IMR-90 (cell line): ENCODE data around the gene EXT2. TPM values are rescaled to one million over a fixed set of nuclear protein-coding genes. Genes with fewer than 3 reads are reported as not detected.

Source experiments
- ATAC-seq: fragments of 200-7000 bp; cut with Tn5 transposase; 2 replicates; pipeline ENCODE4 v1.9.1; 2020; ENCODE audit warnings: low read depth, mild to moderate bottlenecking, moderate library complexity
- BruUV-seq: library from RNA; stranded (reverse); fragments of 400-500 nt; replicated peaks from 2 replicates; lab custom pipeline; 2021; lab: Mats Ljungman, UMichigan
- CTCF ChIA-PET: fragments of 300-600 bp; formaldehyde crosslinking; extraction: SDS; loops from one replicate; lab custom pipeline; 2021; ENCODE audit warnings: antibody characterized with exemption; lab: Yijun Ruan, JAX
- POLR2A ChIA-PET: fragments of 300-600 bp; sonication (Branson Sonifier 250); formaldehyde crosslinking; loops from one replicate; lab custom pipeline; 2022; ENCODE audit warnings: antibody characterized with exemption; ENCODE audit not compliant: unreplicated experiment; lab: Charles Lee
- DNase-seq: peaks from one replicate; pipeline ENCODE4 v3.0.0; 2013
- H2AFZ ChIP-seq: replicated peaks from 2 replicates; pipeline ENCODE3; 2013; ENCODE audit warnings: low read length, mild to moderate bottlenecking; ENCODE audit not compliant: poor library complexity
- H2AK5ac ChIP-seq: 2 replicates; pipeline ENCODE4 v1.6.1; 2013; ENCODE audit warnings: low read depth, low read length, inconsistent platforms
- H2AK9ac ChIP-seq: replicated peaks from 2 replicates; pipeline ENCODE3; 2013; ENCODE audit warnings: mild to moderate bottlenecking, low read depth, low read length, moderate library complexity; ENCODE audit not compliant: poor library complexity
- H2BK120ac ChIP-seq: 2 replicates; pipeline ENCODE4 v1.6.1; 2013; ENCODE audit warnings: low read depth, low read length, inconsistent platforms
- H2BK15ac ChIP-seq: 3 replicates; pipeline ENCODE4 v1.6.1; 2013; ENCODE audit warnings: low read depth, low read length, inconsistent platforms
- H2BK20ac ChIP-seq: 2 replicates; pipeline ENCODE4 v1.6.1; 2013; ENCODE audit warnings: low read depth, mild to moderate bottlenecking, inconsistent platforms, low read length, moderate library complexity
- H2BK5ac ChIP-seq: 2 replicates; pipeline ENCODE4 v1.6.1; 2013; ENCODE audit warnings: mild to moderate bottlenecking, low read depth, low read length, inconsistent platforms; ENCODE audit not compliant: poor library complexity, severe bottlenecking
- H3K14ac ChIP-seq: replicated peaks from 2 replicates; pipeline ENCODE4 v1.6.1; 2013; ENCODE audit warnings: low read depth, low read length, inconsistent platforms
- H3K18ac ChIP-seq: 2 replicates; pipeline ENCODE4 v1.6.1; 2013; ENCODE audit warnings: low read depth, low read length, control low read depth
- H3K23ac ChIP-seq: 2 replicates; pipeline ENCODE4 v1.6.1; 2013; ENCODE audit warnings: low read depth, low read length, inconsistent platforms
- H3K27ac ChIP-seq: 2 replicates; pipeline ENCODE4 v1.5.1; 2013; ENCODE audit warnings: mild to moderate bottlenecking, control low read depth, low read length; ENCODE audit not compliant: insufficient read depth
- H3K27me3 ChIP-seq: 2 replicates; pipeline ENCODE4 v1.6.1; 2013; ENCODE audit warnings: low read length; ENCODE audit not compliant: control insufficient read depth, insufficient read depth
- H3K36me3 ChIP-seq: 2 replicates; pipeline ENCODE4 v1.6.1; 2013; ENCODE audit warnings: low read length, mixed read lengths; ENCODE audit not compliant: control insufficient read depth, insufficient read depth
- H3K4ac ChIP-seq: 2 replicates; pipeline ENCODE4 v1.6.1; 2013; ENCODE audit warnings: low read depth, low read length, inconsistent platforms
- H3K4me1 ChIP-seq: 2 replicates; pipeline ENCODE4 v1.6.1; 2013; ENCODE audit warnings: low read length, mixed read lengths; ENCODE audit not compliant: control insufficient read depth, insufficient read depth
- H3K4me2 ChIP-seq: 2 replicates; pipeline ENCODE4 v1.6.1; 2013; ENCODE audit warnings: low read depth, mild to moderate bottlenecking, control low read depth, low read length, moderate library complexity
- H3K4me3 ChIP-seq: 2 replicates; pipeline ENCODE4 v1.5.1; 2013; ENCODE audit warnings: low read depth, mild to moderate bottlenecking, control low read depth, low read length, moderate library complexity; ENCODE audit not compliant: insufficient read depth
- H3K56ac ChIP-seq: 2 replicates; pipeline ENCODE4 v1.6.1; 2013; ENCODE audit warnings: low read length, inconsistent platforms; ENCODE audit not compliant: insufficient read depth; ENCODE audit errors: extremely low read depth
- H3K79me1 ChIP-seq, 2 experiments: 2 replicates each; pipeline ENCODE4 v1.6.1; 2013; ENCODE audit warnings: low read length in 2 of 2, inconsistent platforms in 1 of 2, low read depth in 1 of 2
- H3K9ac ChIP-seq: 2 replicates; pipeline ENCODE4 v1.6.1; 2013; ENCODE audit warnings: low read depth, low read length, control low read depth
- H3K9me1 ChIP-seq: 2 replicates; pipeline ENCODE4 v1.6.1; 2013; ENCODE audit warnings: low read length, inconsistent platforms; ENCODE audit not compliant: insufficient read depth
- H3K9me3 ChIP-seq: 2 replicates; pipeline ENCODE4 v1.6.1; 2013; ENCODE audit warnings: low read length; ENCODE audit not compliant: control insufficient read depth, insufficient read depth
- H4K20me1 ChIP-seq: 2 replicates; pipeline ENCODE4 v1.6.1; 2013; ENCODE audit warnings: low read length, inconsistent platforms; ENCODE audit not compliant: insufficient read depth
- H4K5ac ChIP-seq: 2 replicates; pipeline ENCODE4 v1.6.1; 2013; ENCODE audit warnings: mild to moderate bottlenecking, low read depth, low read length, control low read depth
- H4K8ac ChIP-seq, 2 experiments: 2 replicates each; pipeline ENCODE4 v1.6.1; 2013; ENCODE audit warnings: low read depth in 2 of 2, low read length in 2 of 2, control low read depth in 1 of 2, inconsistent platforms in 1 of 2
- H4K91ac ChIP-seq: 2 replicates; pipeline ENCODE4 v1.6.1; 2013; ENCODE audit warnings: low read depth, low read length, inconsistent platforms; ENCODE audit not compliant: insufficient read depth
- BHLHE40 ChIP-seq: fragments of 150-350 bp; IDR thresholded peaks from 2 replicates; pipeline ENCODE4 v1.6.1; 2016; ENCODE audit warnings: mild to moderate bottlenecking, low read depth, low read length
- CEBPB ChIP-seq: IDR thresholded peaks from 2 replicates; pipeline ENCODE4 v1.6.1; 2012; ENCODE audit warnings: low read depth, low read length, improper control_type of control experiment
- CHD1 ChIP-seq: IDR thresholded peaks from 2 replicates; pipeline ENCODE4 v1.6.1; 2012; ENCODE audit warnings: low read depth, low read length, improper control_type of control experiment
- ELK1 ChIP-seq: fragments of 150-350 bp; IDR thresholded peaks from 2 replicates; pipeline ENCODE4 v1.6.1; 2016; ENCODE audit warnings: low read depth, mild to moderate bottlenecking, low read length, moderate library complexity, borderline replicate concordance
- FOS ChIP-seq: fragments of 150-350 bp; IDR thresholded peaks from 2 replicates; pipeline ENCODE4 v1.6.1; 2016; ENCODE audit warnings: low read depth, low read length
- MAFK ChIP-seq: IDR thresholded peaks from 2 replicates; pipeline ENCODE4 v1.6.1; 2012; ENCODE audit warnings: low read depth, low read length, improper control_type of control experiment
- MAZ ChIP-seq: IDR thresholded peaks from 2 replicates; pipeline ENCODE4 v1.6.1; 2012; ENCODE audit warnings: low read depth, mild to moderate bottlenecking, low read length, improper control_type of control experiment, moderate library complexity, borderline replicate concordance
- NFE2L2 ChIP-seq: fragments of 150-350 bp; IDR thresholded peaks from 2 replicates; pipeline ENCODE4 v1.6.1; 2016; ENCODE audit warnings: low read depth, mild to moderate bottlenecking, low read length
- POLR2A ChIP-seq: IDR thresholded peaks from 2 replicates; pipeline ENCODE4 v1.6.1; 2012; ENCODE audit warnings: mild to moderate bottlenecking, low read depth, low read length
- RAD21 ChIP-seq: IDR thresholded peaks from 2 replicates; pipeline ENCODE4 v1.6.1; 2012; ENCODE audit warnings: low read length, improper control_type of control experiment
- RFX5 ChIP-seq: IDR thresholded peaks from 2 replicates; pipeline ENCODE4 v1.8.0; 2012; ENCODE audit warnings: low read depth, mild to moderate bottlenecking, low read length, moderate library complexity
- USF2 ChIP-seq: fragments of 150-350 bp; IDR thresholded peaks from 2 replicates; pipeline ENCODE4 v1.6.1; 2017; ENCODE audit warnings: mild to moderate bottlenecking, antibody characterized with exemption, low read length, low read depth
- WGBS, 2 experiments: methylation state at CpG; one replicate each; pipeline versions ENCODE4 v1.1.5 to v1.1.7; 2013; ENCODE audit warnings: missing lambda C conversion rate in 2 of 2; ENCODE audit not compliant: insufficient read length in 1 of 2; ENCODE audit errors: extremely low coverage in 2 of 2; 5-methylcytosine and 5-hydroxymethylcytosine counted together
- dilution Hi-C: fragments of 300-500 bp; cut with HindIII; formaldehyde crosslinking; loops from one replicate; pipeline ENCODE4 v1.14.3; 2018; ENCODE audit warnings: low sequenced_read_pairs; ENCODE audit not compliant: unreplicated experiment
- in situ Hi-C: fragments of 300-500 bp; cut with MboI; formaldehyde crosslinking; loops from 3 replicates; pipeline ENCODE4 v1.14.3; 2019; ENCODE audit warnings: low sequenced_read_pairs, inconsistent platforms, mixed read lengths
- intact Hi-C: fragments of 100-400 bp; cut with micrococcal nuclease; formaldehyde crosslinking; loops from 2 replicates; pipeline ENCODE4 v1.10.0; 2022
- polyA plus RNA-seq, 3 experiments: library from polyadenylated mRNA; depleted of rRNA; stranded (reverse); fragments of >200 nt; gene quantifications; 2 replicates each; pipeline ENCODE4 v1.2.3, GENCODE V29; 2012; ENCODE audit warnings: low replicate concordance in 1 of 3
- total RNA-seq: library from RNA; depleted of rRNA; stranded (reverse); fragments of >200 nt; gene quantifications from 2 replicates; pipeline ENCODE4 v1.2.3, GENCODE V29; 2012

EXT2 gene
- total and polyA plus RNA-seq, 2 of the 4 experiments (the other 2 are of a cell fraction) = 75.0 to 85.3 TPM

GRCh38 chr11:44143987-44144909 lies 48.8 kb downstream of the EXT2 start:
- Histone ChIP-seq H2AK5ac (no peak overlapping the region), H4K91ac (no peak overlapping the region), H3K18ac (no peak overlapping the region), H3K23ac (no peak overlapping the region), H4K20me1 (no peaks in the 10 kb centered on the region), H3K4ac (no peak overlapping the region), H3K9ac (no peak overlapping the region), H2BK20ac (no peak overlapping the region), H3K4me1 (peaks cover 2% of the 10 kb centered on the region; the same call in 1 of the 2 replicates), H2AK9ac (no peak overlapping the region), H4K5ac (no peak overlapping the region), H3K27ac (no peak overlapping the region), H3K56ac (no peak overlapping the region), H3K36me3 (peaks cover 6% of the 10 kb centered on the region; the same call in 1 of the 2 replicates), H3K9me1 (no peaks in the 10 kb centered on the region; the same call in 1 of the 2 replicates), H3K79me1 (no peaks in the 10 kb centered on the region), H3K4me2 (no peak overlapping the region), H3K14ac (no peak overlapping the region), H2AFZ (no peak overlapping the region), H2BK15ac (no peak overlapping the region), H3K27me3 (no peaks in the 10 kb centered on the region), H3K4me3 (no peak overlapping the region), H3K9me3 (no peaks in the 10 kb centered on the region), H2BK5ac (no peak overlapping the region), H4K8ac (no peak overlapping the region), H2BK120ac (no peak overlapping the region)
- no TSS peak for BruUV-seq
- CTCF ChIA-PET = interaction anchor here (0.6 to 1.5 kb wide), 4 partner anchors 16 to 397 kb away, joined by 3 to 4 read pairs (median 4); no protein-coding TSS in a partner anchor
- DNase-seq (no peak), ATAC-seq (no peak)
- no CpG with 5 or more reads among the region's 7 CpGs for WGBS, 2 experiments
- intact Hi-C loops = no loop called here
- dilution Hi-C loops = no loop called here
- in situ Hi-C loops = no loop called here
- POLR2A ChIA-PET = interaction anchor here (0.6 kb wide), 1 partner anchor 1510 kb away, joined by 3 read pairs; no protein-coding TSS in a partner anchor
- TF ChIP-seq CEBPB (no peak), FOS (no peak), MAFK (no peak), MAZ (no peak), NFE2L2 (no peak), RFX5 (no peak), RAD21 (no peak), BHLHE40 (no peak), POLR2A (no peak), CHD1 (no peak), USF2 (no peak), ELK1 (no peak)
